Measurements from ENCODE around the gene SEMA5B. TPM values are rescaled to one million over a fixed set of nuclear protein-coding genes. Genes with fewer than 3 reads are reported as not detected.

Gene SEMA5B
- total RNA-seq, 4 donors from 2014 or later: 0.16 to 1.2 (median 0.70) TPM

DNA sequence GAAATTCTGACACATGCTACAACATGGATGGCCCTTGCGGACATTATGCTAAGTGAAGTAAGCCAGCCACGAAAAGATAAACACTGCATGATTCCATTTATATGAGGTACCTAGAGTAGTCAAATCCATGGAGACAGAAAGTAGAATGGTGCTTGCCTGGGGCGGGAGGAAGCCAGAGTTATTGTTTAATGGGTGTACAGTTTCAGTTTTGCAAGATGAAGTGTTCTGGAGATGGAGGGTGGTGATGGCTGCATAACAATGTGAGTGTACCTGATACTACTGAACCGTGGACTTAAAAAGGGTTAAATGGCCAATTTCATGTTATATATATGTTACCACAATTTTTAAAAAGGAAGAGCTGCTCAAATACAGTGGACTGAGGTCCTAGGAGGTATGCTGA lies 66.9 kb downstream of the SEMA5B start:
- DNase-seq (ENCODE audit: low spot score) (no peak), ATAC-seq (ENCODE audit: low FRiP score) (no peak)
- TF ChIP-seq, protein P1, sequence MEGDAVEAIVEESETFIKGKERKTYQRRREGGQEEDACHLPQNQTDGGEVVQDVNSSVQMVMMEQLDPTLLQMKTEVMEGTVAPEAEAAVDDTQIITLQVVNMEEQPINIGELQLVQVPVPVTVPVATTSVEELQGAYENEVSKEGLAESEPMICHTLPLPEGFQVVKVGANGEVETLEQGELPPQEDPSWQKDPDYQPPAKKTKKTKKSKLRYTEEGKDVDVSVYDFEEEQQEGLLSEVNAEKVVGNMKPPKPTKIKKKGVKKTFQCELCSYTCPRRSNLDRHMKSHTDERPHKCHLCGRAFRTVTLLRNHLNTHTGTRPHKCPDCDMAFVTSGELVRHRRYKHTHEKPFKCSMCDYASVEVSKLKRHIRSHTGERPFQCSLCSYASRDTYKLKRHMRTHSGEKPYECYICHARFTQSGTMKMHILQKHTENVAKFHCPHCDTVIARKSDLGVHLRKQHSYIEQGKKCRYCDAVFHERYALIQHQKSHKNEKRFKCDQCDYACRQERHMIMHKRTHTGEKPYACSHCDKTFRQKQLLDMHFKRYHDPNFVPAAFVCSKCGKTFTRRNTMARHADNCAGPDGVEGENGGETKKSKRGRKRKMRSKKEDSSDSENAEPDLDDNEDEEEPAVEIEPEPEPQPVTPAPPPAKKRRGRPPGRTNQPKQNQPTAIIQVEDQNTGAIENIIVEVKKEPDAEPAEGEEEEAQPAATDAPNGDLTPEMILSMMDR (IDR thresholded peaks at IDR 0.05): no peak

DNA sequence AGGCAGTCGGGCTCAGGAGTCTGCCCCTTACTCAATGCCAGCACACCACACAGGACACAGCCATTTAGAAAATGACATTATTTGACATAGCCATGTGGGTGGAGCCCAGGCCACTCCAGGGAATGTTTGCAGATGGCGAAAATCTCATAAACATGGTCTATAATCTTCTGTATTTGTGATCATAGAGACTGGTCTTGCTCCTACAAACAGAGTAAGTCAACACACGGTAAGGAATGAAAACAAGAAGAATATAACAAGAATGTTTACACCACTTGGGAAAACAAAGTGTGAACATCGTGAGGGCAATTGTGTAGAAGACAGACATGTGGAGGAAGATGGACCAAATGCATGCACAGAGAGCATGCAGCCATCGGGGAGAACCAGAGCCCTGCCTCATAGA lies 68.2 kb downstream of the SEMA5B start:
- TF ChIP-seq, protein P1 (IDR thresholded peaks at IDR 0.05): no peak
- DNase-seq (ENCODE audit: low spot score): no peak
- no peak for ATAC-seq (ENCODE audit: low FRiP score)

DNA sequence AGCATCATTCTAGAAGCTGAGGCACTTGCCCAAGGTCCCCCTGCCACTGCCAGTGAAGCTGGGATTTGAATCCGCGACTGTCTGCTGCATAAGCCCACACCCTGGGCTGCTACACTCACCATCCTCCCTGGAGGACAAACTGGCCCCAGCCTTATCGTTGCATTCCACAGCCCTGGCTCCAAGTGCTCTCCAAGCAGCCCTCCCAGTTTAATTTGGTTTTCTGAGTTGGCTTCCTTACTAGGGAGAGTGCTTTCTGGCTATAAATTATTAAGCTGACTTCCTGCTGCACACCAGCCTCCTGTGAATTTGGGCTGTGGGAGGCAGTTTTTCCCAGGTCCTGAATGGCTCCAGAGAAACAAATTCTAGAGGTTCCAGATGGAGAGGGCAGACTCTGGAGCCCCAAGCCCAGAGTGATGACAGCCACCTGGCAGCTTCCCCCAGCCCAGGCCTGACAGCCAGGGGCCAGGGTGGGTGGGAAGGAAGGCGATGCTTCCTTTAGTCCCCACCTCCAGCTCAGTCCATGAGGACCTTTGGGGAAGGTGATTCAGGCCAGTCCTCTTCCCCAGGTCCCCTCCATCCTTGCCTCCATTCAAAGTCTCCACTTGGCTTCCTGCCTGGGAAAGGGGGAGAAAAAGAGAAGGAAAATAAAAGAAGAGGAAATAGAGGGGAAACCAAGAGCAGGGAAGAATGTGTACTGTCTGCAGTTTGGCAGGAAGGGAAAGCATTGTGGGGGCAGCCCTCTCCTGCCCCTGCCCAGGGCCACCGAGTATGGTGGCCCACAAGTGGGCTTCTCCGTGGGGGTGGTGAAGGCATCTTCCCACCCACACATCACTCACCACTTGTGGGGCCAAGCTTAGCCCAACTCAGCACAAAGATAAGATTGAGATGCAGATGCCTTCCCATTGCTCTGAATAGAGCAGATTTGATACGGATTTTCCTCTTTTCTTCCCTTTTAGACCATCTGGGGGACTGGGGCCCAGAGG lies 69.6 kb downstream of the SEMA5B start:
- DNase-seq (ENCODE audit: low spot score): no peak
- TF ChIP-seq, protein P1 (IDR thresholded peaks at IDR 0.05): no peak

DNA sequence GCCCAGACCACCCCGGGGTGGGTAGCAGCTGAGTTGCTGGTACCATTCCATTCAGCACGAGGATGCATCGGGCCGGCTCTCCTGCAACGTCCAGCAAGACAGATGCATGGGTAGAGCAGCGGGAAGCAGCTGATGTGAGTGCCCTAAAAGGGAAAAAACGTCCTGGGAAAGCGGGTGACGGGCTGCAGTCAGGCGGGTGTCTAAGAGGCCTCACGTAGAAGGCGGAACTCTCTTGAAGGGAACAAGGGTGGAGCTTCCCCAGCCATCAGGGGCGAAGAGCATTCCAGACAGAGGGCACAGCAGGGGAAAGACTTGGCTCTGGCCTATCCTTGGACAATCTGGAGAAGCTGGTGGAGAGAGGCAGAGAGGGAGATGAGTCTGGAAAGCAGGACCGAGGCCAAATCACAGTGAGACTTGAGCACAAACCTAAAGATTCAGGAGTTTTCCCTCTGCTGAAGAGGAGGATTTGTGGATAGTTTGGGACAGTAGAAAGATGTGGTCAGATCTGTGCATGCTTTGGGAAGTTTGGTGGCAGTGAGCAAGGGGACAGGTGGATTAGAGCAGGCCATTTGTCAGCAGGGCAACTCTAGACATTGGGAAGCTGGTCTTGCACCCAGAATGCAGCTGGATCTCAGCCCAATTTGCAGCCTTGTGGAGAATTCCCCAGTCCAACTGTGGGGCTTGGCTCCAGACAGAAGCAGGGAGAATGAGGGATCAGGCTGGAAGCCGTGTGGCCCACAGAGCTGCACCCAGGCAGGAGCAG lies 70.7 kb downstream of the SEMA5B start:
- ATAC-seq (ENCODE audit: low FRiP score): no peak
- no peak for DNase-seq (ENCODE audit: low spot score)
- TF ChIP-seq, protein P1 (IDR thresholded peaks at IDR 0.05): no peak

More for the DNA sequence above, 69.6 kb downstream of the SEMA5B start:
- ATAC-seq (ENCODE audit: low FRiP score): peak; percentile 46

DNA sequence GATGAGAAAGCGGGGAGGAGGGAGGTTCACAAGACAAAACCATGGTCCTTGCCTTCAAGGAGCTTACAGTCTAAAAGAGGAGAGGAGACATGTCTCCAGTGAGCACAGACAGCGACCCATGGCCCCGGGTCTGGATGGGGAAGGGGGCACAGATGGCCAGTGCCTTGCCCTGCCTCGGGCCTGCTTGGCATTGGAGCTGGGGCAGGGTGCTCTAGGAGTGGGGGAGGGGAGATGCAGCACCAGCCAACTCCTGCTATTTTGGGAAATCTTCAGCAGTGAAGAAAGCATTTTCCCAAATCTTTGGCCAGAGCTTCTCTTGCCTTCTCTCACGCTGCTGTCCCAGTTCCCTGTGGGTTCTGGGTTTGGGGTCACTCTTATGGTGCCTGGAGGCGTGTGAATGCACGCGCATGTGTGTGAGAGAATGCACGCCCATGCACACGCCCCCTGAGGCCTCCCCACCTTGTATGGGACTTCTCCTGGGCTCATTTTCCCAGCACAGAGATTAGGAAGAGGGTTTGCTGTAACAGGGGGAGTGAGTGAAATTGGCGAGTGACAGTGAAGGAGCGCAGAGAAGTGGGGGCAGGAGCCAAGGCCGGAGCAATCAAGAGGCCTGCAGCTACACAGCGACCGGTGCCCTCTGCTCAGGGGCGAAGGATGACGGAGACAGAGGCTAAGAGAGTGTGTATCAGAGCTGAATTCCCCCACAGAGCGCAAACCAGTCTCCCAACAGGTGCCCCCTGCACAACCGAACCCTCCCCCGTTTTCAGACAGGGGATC lies 71.5 kb downstream of the SEMA5B start:
- DNase-seq (ENCODE audit: low spot score): no peak
- TF ChIP-seq, protein P1 (IDR thresholded peaks at IDR 0.05): no peak
- ATAC-seq (ENCODE audit: low FRiP score): no peak

DNA sequence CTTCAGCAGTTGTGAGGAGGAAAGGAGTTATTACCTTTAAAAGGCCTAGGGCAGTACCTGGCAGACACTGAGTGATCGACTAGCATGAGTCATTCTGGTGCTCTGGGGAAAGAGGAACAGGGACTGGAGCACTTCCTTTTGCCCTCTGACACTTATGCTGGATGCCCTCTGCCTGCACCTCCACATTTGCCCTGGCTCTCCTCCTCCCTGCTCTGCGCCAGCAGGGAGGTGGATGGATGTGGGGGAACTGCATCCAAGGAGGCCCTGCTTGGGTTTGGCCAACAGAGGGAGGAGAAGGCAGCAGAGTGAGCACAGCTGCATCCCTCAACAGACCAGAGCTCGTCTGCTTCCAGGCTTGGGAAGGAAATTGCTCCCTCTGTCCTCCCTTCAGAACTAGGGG lies 75.0 kb downstream of the SEMA5B start:
- TF ChIP-seq, protein P1 (IDR thresholded peaks at IDR 0.05): no peak
- DNase-seq (ENCODE audit: low spot score) (no peak), ATAC-seq (ENCODE audit: low FRiP score) (peak; percentile 76)

Measured in omental fat pad (tissue), 4 donors.